HG02840 (cell line): ENCODE data around the gene TMEM79.

Experiments used
- ATAC-seq: cut with Tn5 transposase; IDR thresholded peaks from one replicate; pipeline ENCODE4 v1.9.1; 2021; ENCODE audit warnings: mild to moderate bottlenecking, moderate library complexity, moderate number of reproducible peaks; ENCODE audit not compliant: unreplicated experiment, low FRiP score

TMEM79 gene, protein sequence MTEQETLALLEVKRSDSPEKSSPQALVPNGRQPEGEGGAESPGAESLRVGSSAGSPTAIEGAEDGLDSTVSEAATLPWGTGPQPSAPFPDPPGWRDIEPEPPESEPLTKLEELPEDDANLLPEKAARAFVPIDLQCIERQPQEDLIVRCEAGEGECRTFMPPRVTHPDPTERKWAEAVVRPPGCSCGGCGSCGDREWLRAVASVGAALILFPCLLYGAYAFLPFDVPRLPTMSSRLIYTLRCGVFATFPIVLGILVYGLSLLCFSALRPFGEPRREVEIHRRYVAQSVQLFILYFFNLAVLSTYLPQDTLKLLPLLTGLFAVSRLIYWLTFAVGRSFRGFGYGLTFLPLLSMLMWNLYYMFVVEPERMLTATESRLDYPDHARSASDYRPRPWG

DNA sequence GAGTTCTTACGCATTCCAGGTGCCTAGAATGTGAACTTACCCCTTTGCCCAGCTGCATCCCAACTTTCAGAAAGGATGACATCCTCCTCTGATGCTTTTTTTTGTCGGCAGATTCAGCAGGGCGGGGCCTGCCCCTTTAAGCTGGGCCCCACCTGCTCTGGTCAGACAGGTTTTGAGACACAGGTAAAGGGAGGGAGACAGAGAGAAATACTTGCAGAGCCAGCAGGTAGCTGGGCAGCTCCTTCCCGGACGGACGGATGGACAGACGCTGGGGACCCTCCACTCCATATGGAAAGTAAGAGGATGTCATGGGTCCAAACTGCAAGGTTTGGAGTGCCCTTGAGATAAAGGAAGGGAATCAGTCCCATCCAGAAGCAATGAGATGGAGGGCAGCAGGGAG lies at the start of gene TMEM79:
Gene TMEM79, plus strand, starts transcription at position 214 of the 400 bp plus-strand sequence. CDS start 902 bp downstream, outside the sequence.
- ATAC-seq: no peak

DNA sequence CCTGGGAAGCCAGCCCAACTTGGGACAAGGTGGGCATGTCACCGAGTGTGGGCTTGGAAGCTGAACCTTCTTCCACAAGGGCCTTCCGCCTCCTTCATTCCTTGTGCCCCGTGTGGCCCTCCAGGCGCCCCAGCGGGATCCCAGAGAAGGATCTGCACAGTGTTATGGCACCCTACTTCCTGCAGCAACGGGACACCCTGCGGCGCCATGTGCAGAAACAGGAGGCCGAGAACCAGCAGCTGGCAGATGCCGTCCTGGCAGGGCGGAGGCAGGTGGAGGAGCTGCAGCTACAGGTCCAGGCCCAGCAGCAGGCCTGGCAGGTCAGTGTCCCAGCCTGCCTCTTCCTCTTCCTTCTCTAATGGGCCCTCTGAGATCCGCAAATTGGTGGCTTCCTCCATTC lies 48.0 kb upstream of the TMEM79 start:
- ATAC-seq: no peak

- no peak for ATAC-seq
Measured at GRCh38 chr1:156238248-156238647, 45.9 kb upstream of the TMEM79 start.

DNA sequence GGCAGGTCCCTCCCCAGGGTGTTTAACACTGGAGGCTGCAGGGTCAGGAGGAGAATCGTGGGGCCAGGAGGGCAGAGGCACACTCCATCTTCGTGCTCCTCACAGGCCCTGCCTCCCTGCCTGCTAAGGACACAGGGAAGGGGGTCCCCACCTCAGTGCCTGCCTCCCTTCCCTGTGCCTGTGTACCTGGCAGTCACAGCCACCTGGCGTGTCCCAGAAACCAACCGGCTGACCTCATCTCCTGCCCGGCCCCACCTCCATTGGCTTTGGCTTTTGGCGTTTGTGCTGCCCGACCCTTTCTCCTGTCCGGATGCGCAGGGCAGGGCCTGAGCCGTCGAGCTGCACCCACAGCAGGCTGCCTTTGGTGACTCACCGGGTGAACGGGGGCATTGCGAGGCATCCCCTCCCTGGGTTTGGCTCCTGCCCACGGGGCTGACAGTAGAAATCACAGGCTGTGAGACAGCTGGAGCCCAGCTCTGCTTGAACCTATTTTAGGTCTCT lies 42.8 kb upstream of the TMEM79 start:
- no peak for ATAC-seq

- no peak for ATAC-seq
Measured at GRCh38 chr1:156241926-156242325, 42.2 kb upstream of the TMEM79 start, which contains the start of gene BGLAP. Gene BGLAP, plus strand, starts transcription at chr1:156242184. Its CDS starts 48 bp downstream, at chr1:156242232.

- no peak for ATAC-seq
Measured at GRCh38 chr1:156242738-156243137, 41.4 kb upstream of the TMEM79 start.

DNA sequence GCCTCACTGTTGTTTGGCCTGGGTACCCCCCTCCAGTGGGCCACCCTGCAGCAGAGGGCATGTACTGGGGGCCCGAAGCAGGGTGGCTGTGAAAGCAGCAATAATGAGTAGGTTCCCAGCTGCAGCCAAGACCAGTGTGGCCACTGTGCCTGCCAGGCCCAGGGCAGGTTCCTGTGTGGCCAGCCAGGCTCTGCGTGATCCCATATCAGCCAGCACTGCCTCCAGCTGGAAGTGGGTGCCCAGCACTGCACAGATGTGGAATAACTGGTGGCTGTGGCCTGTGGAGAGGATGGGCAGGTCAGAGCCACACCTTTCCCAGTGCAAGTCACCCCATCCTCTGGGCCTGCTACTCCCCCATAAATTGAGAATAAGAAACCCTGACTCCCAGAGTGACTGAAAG lies 40.0 kb upstream of the TMEM79 start:
- no peak for ATAC-seq

GRCh38 chr1:156244712-156245111 lies 39.4 kb upstream of the TMEM79 start:
- no peak for ATAC-seq

DNA sequence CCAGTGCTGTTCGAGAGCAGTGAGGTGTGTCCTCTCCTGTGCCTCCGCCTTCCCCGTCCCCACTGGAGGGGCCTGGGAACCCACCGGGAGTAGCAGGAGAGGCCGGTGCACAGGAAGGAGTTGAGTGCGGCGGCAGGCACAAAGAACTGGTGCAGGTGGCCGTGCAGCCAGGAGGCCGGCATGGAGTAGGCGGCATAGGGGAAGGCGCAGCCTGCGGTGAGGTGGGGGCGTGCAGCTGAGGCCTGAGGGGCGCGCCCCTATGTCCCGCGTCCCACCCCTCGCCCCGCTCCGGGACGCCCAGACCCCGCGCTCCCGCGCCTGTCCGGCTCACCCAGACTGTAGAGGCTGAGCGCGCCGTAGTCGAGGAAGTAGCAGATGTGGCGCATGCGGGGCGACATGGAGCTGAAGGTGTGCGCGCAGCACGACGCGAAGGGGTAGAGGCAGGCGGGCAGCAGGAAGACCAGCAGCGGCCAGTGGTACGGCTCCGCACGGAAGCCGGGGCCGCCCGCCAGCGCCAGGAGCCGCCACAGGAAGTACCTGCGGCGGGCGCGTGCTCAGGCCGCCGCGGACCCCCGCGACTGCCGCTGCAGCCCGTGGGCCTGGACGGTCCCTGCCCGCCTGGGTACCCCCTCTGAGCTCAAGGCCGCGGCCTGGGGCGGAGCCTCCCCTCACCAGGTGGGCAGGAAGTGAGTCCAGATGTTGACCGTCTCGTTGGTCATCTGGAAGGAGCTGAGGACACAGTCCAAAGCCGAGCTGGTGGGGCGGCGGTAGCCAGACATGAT lies 38.5 kb upstream of the TMEM79 start:
- no peak for ATAC-seq

- ATAC-seq: no peak
Measured at GRCh38 chr1:156246241-156246780, 37.8 kb upstream of the TMEM79 start.

DNA sequence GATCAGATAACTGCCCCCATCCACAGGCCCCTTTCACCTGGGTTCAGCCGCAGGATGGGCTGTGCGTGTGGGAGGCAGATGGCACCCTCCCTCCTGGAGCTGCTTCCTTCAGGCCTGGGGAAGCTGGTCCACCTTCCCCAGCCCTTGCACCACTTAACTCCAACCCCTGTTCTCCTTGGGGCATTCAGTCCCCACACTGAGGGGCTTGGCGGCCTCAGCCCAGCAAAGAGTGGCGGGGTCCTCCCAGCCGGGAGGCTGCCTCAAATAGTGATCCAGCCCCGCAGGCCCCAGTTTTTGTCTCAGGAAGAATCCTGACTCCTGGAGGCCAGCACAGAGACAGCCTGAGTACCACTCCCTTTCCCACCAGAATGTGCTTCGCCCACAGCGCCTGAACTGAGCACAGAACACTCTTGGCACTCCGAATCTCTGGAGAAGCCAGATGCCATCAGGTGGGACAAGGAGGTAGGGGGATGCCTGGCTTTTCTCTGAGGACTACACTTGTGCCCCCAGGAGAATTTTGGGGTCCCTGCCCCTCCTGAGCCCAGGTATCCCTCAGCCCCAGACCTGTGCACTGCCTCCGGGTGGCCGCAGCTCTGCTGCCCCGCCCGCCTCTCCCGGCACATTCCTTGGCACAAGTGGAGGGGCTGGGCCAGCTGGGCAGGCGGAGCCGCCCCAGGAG lies 37.2 kb upstream of the TMEM79 start:
- no peak for ATAC-seq

DNA sequence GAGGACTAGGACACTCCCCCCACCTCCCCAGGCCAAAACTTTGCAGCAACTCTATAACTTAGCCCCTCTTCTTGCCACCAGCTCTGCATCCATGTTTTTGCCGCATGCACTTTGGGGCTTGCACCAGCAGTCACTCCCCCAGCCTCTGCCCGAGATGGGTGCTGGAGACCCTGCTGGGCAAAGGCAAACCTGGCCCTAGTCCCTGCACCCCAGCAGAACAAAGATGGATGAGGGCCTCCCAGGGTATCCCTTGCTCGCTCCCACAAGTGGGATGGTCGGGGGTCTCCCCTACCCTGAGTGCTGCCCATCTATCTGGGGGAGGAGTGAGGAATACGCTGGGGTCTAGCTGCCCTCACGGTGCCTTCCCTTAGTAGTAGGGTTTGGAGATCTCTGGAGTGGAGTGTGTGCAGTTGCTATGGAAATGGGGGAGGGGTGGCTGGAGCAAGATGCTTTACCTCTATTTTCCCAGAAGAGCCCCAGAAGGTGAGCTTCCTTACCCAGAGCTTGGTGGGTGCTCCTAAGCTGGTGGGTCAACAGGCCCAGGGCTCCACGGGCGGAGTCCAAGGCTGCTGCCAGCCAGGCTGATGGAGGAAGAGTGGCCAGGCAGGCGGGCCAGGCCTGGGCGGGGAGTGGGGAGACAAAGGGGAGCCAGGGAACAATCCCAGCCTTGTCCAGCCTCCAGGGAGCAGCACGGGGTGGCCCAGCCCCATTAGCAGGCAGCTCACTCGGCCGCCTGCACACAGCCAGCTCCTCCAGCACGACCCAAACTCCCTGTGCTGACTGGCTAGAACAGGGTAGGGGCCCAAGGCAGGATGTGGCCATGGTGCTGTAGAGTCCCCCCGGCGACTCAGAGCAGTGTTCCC lies 36.4 kb upstream of the TMEM79 start, which contains the start of gene PAQR6:
Gene PAQR6, minus strand, starts transcription at position 597 of the 863 bp plus-strand sequence. CDS start 1,325 bp downstream, outside the sequence.
- no peak for ATAC-seq

DNA sequence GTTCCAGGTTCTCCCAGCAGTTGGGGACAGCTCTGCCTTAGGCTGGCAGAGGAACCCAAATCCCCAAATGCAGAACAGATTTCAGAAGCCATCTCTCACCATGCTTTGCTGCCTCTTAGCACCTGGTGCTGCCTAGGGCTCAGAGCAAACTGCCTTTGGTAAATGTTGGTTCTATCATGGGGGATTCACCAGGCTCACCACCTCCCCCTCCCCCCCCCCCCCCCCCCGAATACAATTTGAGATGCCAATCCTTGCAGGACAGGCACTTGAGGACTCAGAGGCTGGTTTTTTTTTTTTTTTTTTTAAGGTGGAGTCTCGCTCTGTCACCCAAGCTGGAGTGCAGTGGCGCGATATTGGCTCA lies 35.8 kb upstream of the TMEM79 start:
- no peak for ATAC-seq

GRCh38 chr1:156249593-156249992 lies 34.5 kb upstream of the TMEM79 start:
- ATAC-seq: no peak

GRCh38 chr1:156251527-156251926 lies 32.6 kb upstream of the TMEM79 start:
- ATAC-seq: no peak

DNA sequence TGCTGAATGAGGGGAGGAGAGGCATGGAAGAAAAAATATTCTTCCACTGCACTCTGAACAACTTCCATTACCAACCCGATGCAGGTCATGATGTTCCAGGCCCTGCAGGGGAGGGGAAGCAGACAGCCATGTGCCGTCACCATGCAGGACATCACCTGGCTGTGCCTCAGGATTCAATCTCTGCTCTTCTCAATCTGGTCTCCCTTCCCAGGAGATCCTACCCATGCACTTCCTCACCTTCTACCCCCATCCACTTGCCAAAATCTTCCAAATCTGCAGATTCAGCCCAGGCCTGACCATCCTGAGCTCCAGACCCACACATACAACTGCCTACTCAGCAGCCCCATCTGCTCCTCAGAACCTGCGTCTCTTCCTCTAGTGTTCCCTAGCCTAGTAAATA lies 30.5 kb upstream of the TMEM79 start:
- no peak for ATAC-seq

DNA sequence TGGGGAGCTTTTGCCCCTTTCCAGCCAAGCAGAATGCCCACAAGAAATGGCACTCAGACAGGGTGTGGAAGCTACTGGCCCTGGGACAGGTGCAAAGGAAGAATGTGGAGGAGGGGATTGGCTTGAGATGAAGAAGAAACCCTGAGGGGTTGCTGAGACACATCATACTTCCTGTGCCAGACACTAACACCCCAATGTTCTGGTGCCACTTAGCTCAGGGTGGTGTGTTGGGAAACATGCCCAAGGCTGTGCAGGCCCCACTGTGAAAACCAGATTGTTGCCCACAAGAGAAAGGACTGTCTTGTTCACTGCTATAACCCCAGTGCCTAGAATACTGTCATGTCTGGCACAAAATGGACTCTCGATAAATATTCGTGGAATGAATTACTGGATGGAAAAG lies 26.4 kb upstream of the TMEM79 start:
- ATAC-seq: no peak

GRCh38 chr1:156258859-156259258 lies 25.3 kb upstream of the TMEM79 start:
- no peak for ATAC-seq

GRCh38 chr1:156259805-156260204 lies 24.3 kb upstream of the TMEM79 start:
- ATAC-seq: no peak

GRCh38 chr1:156260896-156261295 lies 23.2 kb upstream of the TMEM79 start:
- ATAC-seq: no peak
